Measurements from ENCODE around the gene PPOX. TPM values are rescaled to one million over a fixed set of nuclear protein-coding genes. Genes with fewer than 3 reads are reported as not detected.

Gene PPOX
- total RNA-seq, 3 donors from 2014 or later = 15.0 to 21.9 (median 16.3) TPM

GRCh38 chr1:161161652-161162051 is 4.6 kb upstream of the PPOX start:
- Histone ChIP-seq H3K9me3 (no peaks in the 10 kb centered on the region), H3K4me1 (ENCODE audit: low read depth) (peaks cover 23% of the 10 kb centered on the region), H3K4me3 (no peak overlapping the region), H3K36me3 (ENCODE audit: low read depth) (peaks cover 5% of the 10 kb centered on the region)
- ATAC-seq (no peak), DNase-seq (no peak)
- intact Hi-C loops (cut with DNase I, micrococcal nuclease) = no loop called here
- TF ChIP-seq CTCF (IDR thresholded peaks at IDR 0.05) = no peak

- peaks cover 26% of the 10 kb centered on the region for H3K4me1 ChIP-seq (ENCODE audit: low read depth)
- TF ChIP-seq CTCF (IDR thresholded peaks at IDR 0.05) = no peak
- DNase-seq (no peak), ATAC-seq (no peak)
- intact Hi-C loops (cut with DNase I, micrococcal nuclease) = no loop called here
- peaks cover 5% of the 10 kb centered on the region for H3K36me3 ChIP-seq (ENCODE audit: low read depth)
- no peak overlapping the region for H3K4me3 ChIP-seq
- no peaks in the 10 kb centered on the region for H3K9me3 ChIP-seq
These were observed 4.2 kb upstream of the PPOX start for GRCh38 chr1:161162052-161162451.

- Histone ChIP-seq H3K36me3 (ENCODE audit: low read depth) (peaks cover 5% of the 10 kb centered on the region), H3K9me3 (no peaks in the 10 kb centered on the region), H3K4me1 (ENCODE audit: low read depth) (peaks cover 29% of the 10 kb centered on the region), H3K4me3 (no peak overlapping the region)
- no peak for DNase-seq
- ATAC-seq = no peak
- intact Hi-C loops (cut with DNase I, micrococcal nuclease) = no loop called here
- TF ChIP-seq CTCF (IDR thresholded peaks at IDR 0.05) = no peak
These were observed 3.4 kb upstream of the PPOX start for GRCh38 chr1:161162806-161163205.

- Histone ChIP-seq H3K4me1 (ENCODE audit: low read depth) (peaks cover 27% of the 10 kb centered on the region), H3K9me3 (no peaks in the 10 kb centered on the region), H3K4me3 (no peak overlapping the region), H3K36me3 (ENCODE audit: low read depth) (peaks cover 5% of the 10 kb centered on the region)
- DNase-seq (no peak), ATAC-seq (no peak)
- intact Hi-C loops (cut with DNase I, micrococcal nuclease) = no loop called here
- TF ChIP-seq CTCF (IDR thresholded peaks at IDR 0.05) = no peak
These were observed 2.4 kb upstream of the PPOX start for GRCh38 chr1:161163793-161164192.

GRCh38 chr1:161164901-161165610 is 1.2 kb upstream of the PPOX start:
- H3K4me1 ChIP-seq (ENCODE audit: low read depth) = peaks cover 23% of the 10 kb centered on the region
- intact Hi-C loops (cut with DNase I, micrococcal nuclease) = no loop called here
- peaks cover 5% of the 10 kb centered on the region for H3K36me3 ChIP-seq (ENCODE audit: low read depth)
- DNase-seq = no peak
- H3K4me3 ChIP-seq = no peak overlapping the region
- no peaks in the 10 kb centered on the region for H3K9me3 ChIP-seq
- TF ChIP-seq CTCF (IDR thresholded peaks at IDR 0.05) = no peak
- no peak for ATAC-seq

Measured in mucosa of descending colon (tissue), 3 donors.